Panc1 (cell line): ENCODE results near the gene TDRD10. TPM values are rescaled to one million over a fixed set of nuclear protein-coding genes. Genes with fewer than 3 reads are reported as not detected.

Experiments used
- ATAC-seq: fragments of 200-7000 bp; cut with Tn5 transposase; 2 replicates; pipeline ENCODE4 v1.9.1; 2020; ENCODE audit warnings: mild to moderate bottlenecking, moderate library complexity
- BruUV-seq: library from RNA; stranded (reverse); fragments of 400-500 nt; replicated peaks from 2 replicates; lab custom pipeline; 2021; lab: Mats Ljungman, UMichigan
- CTCF ChIA-PET: fragments of 300-600 bp; sonication (Branson Sonifier 250); formaldehyde crosslinking; loops from one replicate; lab custom pipeline; 2022; ENCODE audit warnings: antibody characterized with exemption; lab: Charles Lee
- POLR2A ChIA-PET: fragments of 300-600 bp; sonication (Branson Sonifier 250); formaldehyde crosslinking; loops from one replicate; lab custom pipeline; 2022; ENCODE audit warnings: antibody characterized with exemption; lab: Charles Lee
- DNase-seq: peaks from one replicate; pipeline ENCODE4 v3.0.0-alpha.2; 2010; ENCODE audit warnings: low read depth, low spot score
- H3K27ac ChIP-seq: 2 replicates; pipeline ENCODE4 v1.5.1; 2011; ENCODE audit warnings: mild to moderate bottlenecking, low read length, inconsistent platforms
- H3K27me3 ChIP-seq: fragments of 200-500 bp; sonication (Bioruptor generic); 2 replicates; pipeline ENCODE4 v1.6.0; 2014; ENCODE audit warnings: low read length, inconsistent platforms; ENCODE audit not compliant: control insufficient read depth, insufficient read depth
- H3K36me3 ChIP-seq: fragments of 200-500 bp; sonication (Bioruptor generic); 2 replicates; pipeline ENCODE4 v1.5.1; 2014; ENCODE audit warnings: inconsistent platforms, mild to moderate bottlenecking, low read length, moderate library complexity; ENCODE audit not compliant: control insufficient read depth, insufficient read depth
- H3K4me1 ChIP-seq: 2 replicates; pipeline ENCODE4 v1.5.1; 2011; ENCODE audit warnings: inconsistent platforms, mild to moderate bottlenecking, low read length, moderate library complexity; ENCODE audit not compliant: control insufficient read depth, insufficient read depth
- H3K4me3 ChIP-seq, 2 experiments: 2 replicates each; pipeline ENCODE4 v1.5.1; 2011 to 2012; ENCODE audit warnings: low read depth in 2 of 2, low read length in 2 of 2, mild to moderate bottlenecking in 2 of 2, inconsistent platforms in 1 of 2, moderate library complexity in 1 of 2
- H3K9me3 ChIP-seq: fragments of 200-500 bp; sonication (Bioruptor generic); 2 replicates; pipeline ENCODE4 v1.5.1; 2014; ENCODE audit warnings: low read depth, mild to moderate bottlenecking, inconsistent platforms, low read length, moderate library complexity; ENCODE audit not compliant: control insufficient read depth, insufficient read depth
- POLR2AphosphoS5 ChIP-seq: IDR thresholded peaks from 2 replicates; pipeline ENCODE4 v1.6.1; 2012; ENCODE audit warnings: mild to moderate bottlenecking, low read depth, low read length, moderate library complexity
- SIN3A ChIP-seq: IDR thresholded peaks from 2 replicates; pipeline ENCODE4 v1.6.1; 2012; ENCODE audit warnings: low read depth, mild to moderate bottlenecking, low read length, moderate library complexity, borderline replicate concordance; ENCODE audit not compliant: insufficient read depth
- TCF7L2 ChIP-seq: IDR thresholded peaks from 2 replicates; pipeline ENCODE4 v1.6.1; 2011; ENCODE audit warnings: mild to moderate bottlenecking, low read depth, low read length, inconsistent platforms
- in situ Hi-C: cut with HindIII; loops from 2 replicates; pipeline ENCODE4 v1.10.0; 2016; ENCODE audit warnings: low sequenced_read_pairs, low pct_unique_long_range_greater_than_20kb
- intact Hi-C: fragments of 100-400 bp; cut with micrococcal nuclease; formaldehyde crosslinking; loops from one replicate; pipeline ENCODE4 v1.10.0; 2022; ENCODE audit not compliant: unreplicated experiment
- total RNA-seq: library from RNA; stranded (reverse); gene quantifications from one replicate; pipeline ENCODE4 v1.2.1, GENCODE V29; 2021; ENCODE audit not compliant: unreplicated experiment
- TF ChIP-seq, protein P1 (sequence below), 2 experiments: IDR thresholded peaks; 2 replicates each; pipeline ENCODE4 v1.6.1; 2011 to 2012; ENCODE audit warnings: low read depth in 2 of 2, control low read depth in 1 of 2, low read length in 1 of 2, mild to moderate bottlenecking in 1 of 2, moderate library complexity in 1 of 2; ENCODE audit not compliant: insufficient read depth in 1 of 2
- TF ChIP-seq, protein P2 (sequence below): fragments of 450-650 bp; IDR thresholded peaks from 2 replicates; pipeline ENCODE4 v1.5.1; 2017; ENCODE audit warnings: mild to moderate bottlenecking

Gene TDRD10
- total RNA-seq, 1 experiment from 2014 or later: not detected

DNA sequence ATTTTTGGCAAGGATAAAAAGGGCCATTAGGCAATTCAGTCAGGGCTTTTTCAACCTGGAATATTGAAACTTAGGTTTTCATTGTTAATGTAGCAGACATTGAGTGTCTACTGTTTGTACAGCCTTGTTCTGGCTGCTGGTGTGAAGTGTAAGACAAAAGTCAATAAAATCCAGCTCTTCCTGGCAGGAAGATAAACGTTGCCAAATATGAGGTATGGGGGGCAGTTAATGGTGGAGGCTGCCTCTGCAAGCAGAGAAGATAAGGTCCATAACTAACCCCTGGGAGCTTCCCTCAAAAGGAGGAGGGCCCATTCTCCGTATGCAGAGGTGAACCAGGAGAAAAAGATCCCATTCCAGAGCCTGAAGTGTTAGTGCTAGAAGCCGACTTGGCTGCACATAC, 19.7 kb downstream of the TDRD10 start:
- no peak for ATAC-seq
- H3K27me3 ChIP-seq: no peaks in the 10 kb centered on the region
- POLR2A ChIA-PET: interaction anchor here (0.6 kb wide), 1 partner anchor 166 kb away, joined by 5 read pairs; no protein-coding TSS in a partner anchor

DNA sequence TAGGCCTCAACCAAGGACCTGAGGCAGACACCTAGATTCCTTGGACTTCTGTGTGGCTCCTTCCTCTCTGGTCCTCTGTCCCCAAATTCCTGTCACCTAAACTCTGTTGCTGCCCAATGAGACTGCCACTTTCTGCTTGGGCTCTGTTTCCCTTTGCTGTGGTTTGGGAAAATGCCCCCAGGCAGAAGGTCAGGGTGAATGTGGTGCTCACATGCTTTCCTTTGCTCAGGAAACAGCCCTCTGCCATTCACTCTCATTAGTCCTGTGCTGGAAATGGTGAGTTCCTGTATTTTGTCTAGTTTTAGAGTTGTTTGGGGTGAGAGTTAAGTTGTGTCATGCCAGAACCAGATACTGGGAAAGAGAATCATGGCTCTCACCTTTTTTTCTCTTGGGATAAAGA, 22.9 kb downstream of the TDRD10 start:
- Histone ChIP-seq H3K27ac (no peak overlapping the region), H3K36me3 (no peaks in the 10 kb centered on the region), H3K27me3 (no peaks in the 10 kb centered on the region), H3K9me3 (no peaks in the 10 kb centered on the region), H3K4me3 (no peak overlapping the region), H3K4me1 (no peaks in the 10 kb centered on the region)
- ATAC-seq: no peak
- intact Hi-C loops (no loop called here), in situ Hi-C loops (no loop called here)
- BruUV-seq: no TSS peak
- TF ChIP-seq, protein P1, sequence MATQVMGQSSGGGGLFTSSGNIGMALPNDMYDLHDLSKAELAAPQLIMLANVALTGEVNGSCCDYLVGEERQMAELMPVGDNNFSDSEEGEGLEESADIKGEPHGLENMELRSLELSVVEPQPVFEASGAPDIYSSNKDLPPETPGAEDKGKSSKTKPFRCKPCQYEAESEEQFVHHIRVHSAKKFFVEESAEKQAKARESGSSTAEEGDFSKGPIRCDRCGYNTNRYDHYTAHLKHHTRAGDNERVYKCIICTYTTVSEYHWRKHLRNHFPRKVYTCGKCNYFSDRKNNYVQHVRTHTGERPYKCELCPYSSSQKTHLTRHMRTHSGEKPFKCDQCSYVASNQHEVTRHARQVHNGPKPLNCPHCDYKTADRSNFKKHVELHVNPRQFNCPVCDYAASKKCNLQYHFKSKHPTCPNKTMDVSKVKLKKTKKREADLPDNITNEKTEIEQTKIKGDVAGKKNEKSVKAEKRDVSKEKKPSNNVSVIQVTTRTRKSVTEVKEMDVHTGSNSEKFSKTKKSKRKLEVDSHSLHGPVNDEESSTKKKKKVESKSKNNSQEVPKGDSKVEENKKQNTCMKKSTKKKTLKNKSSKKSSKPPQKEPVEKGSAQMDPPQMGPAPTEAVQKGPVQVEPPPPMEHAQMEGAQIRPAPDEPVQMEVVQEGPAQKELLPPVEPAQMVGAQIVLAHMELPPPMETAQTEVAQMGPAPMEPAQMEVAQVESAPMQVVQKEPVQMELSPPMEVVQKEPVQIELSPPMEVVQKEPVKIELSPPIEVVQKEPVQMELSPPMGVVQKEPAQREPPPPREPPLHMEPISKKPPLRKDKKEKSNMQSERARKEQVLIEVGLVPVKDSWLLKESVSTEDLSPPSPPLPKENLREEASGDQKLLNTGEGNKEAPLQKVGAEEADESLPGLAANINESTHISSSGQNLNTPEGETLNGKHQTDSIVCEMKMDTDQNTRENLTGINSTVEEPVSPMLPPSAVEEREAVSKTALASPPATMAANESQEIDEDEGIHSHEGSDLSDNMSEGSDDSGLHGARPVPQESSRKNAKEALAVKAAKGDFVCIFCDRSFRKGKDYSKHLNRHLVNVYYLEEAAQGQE (IDR thresholded peaks at IDR 0.05; ENCODE audit: insufficient read depth in 1 of 2, low read depth in 2 of 2, low read length in 1 of 2): no peak
- TF ChIP-seq, protein P2, sequence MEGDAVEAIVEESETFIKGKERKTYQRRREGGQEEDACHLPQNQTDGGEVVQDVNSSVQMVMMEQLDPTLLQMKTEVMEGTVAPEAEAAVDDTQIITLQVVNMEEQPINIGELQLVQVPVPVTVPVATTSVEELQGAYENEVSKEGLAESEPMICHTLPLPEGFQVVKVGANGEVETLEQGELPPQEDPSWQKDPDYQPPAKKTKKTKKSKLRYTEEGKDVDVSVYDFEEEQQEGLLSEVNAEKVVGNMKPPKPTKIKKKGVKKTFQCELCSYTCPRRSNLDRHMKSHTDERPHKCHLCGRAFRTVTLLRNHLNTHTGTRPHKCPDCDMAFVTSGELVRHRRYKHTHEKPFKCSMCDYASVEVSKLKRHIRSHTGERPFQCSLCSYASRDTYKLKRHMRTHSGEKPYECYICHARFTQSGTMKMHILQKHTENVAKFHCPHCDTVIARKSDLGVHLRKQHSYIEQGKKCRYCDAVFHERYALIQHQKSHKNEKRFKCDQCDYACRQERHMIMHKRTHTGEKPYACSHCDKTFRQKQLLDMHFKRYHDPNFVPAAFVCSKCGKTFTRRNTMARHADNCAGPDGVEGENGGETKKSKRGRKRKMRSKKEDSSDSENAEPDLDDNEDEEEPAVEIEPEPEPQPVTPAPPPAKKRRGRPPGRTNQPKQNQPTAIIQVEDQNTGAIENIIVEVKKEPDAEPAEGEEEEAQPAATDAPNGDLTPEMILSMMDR: no peak
- TF ChIP-seq TCF7L2: no peak
- TF ChIP-seq POLR2AphosphoS5: no peak
- no peak for TF ChIP-seq SIN3A
- ChIA-PET POLR2A (no interaction called here), CTCF (no interaction called here)
- no peak for DNase-seq

More for the DNA sequence above, 19.7 kb downstream of the TDRD10 start:
- DNase-seq: no peak
- CTCF ChIA-PET: no interaction called here
- no peaks in the 10 kb centered on the region for H3K36me3 ChIP-seq
- H3K4me1 ChIP-seq: no peaks in the 10 kb centered on the region
- no peaks in the 10 kb centered on the region for H3K9me3 ChIP-seq
- no TSS peak for BruUV-seq
- intact Hi-C loops: no loop called here
- in situ Hi-C loops: no loop called here
- TF ChIP-seq POLR2AphosphoS5 (no peak), TCF7L2 (no peak), SIN3A (no peak)
- TF ChIP-seq, protein P2: no peak
- TF ChIP-seq, protein P1 (IDR thresholded peaks at IDR 0.05; ENCODE audit: insufficient read depth in 1 of 2, low read depth in 2 of 2, low read length in 1 of 2): no peak
- H3K4me3 ChIP-seq: no peak overlapping the region
- no peak overlapping the region for H3K27ac ChIP-seq
